Mononuclear cell (primary cell): ENCODE data around the gene ADGRG4. TPM values are rescaled to one million over a fixed set of nuclear protein-coding genes. Genes with fewer than 3 reads are reported as not detected.
"Not testable (repeated sequence)": the region's sequence is repeated elsewhere in the genome, so short reads cannot be mapped to it uniquely, and the experiment has no call there.

Experiments used
- H3K27me3 ChIP-seq: 2 replicates; pipeline ENCODE4 v1.6.0; 2011; ENCODE audit warnings: low read length, control low read depth; ENCODE audit not compliant: insufficient read depth
- H3K4me1 ChIP-seq: 2 replicates; pipeline ENCODE4 v1.5.1; 2011; ENCODE audit warnings: mild to moderate bottlenecking, low read length, control low read depth; ENCODE audit not compliant: insufficient read depth
- H3K4me3 ChIP-seq: 2 replicates; pipeline ENCODE4 v1.5.1; 2011; ENCODE audit warnings: mild to moderate bottlenecking, low read length, moderate library complexity
- H3K9me3 ChIP-seq: 2 replicates; pipeline ENCODE4 v1.5.1; 2011; ENCODE audit warnings: low read depth, mild to moderate bottlenecking, control low read depth, low read length
- total RNA-seq: library from RNA; depleted of rRNA; stranded (reverse); fragments of >200 nt; gene quantifications from one replicate; pipeline ENCODE4 v1.2.3, GENCODE V29; 2012

The ADGRG4 gene, protein sequence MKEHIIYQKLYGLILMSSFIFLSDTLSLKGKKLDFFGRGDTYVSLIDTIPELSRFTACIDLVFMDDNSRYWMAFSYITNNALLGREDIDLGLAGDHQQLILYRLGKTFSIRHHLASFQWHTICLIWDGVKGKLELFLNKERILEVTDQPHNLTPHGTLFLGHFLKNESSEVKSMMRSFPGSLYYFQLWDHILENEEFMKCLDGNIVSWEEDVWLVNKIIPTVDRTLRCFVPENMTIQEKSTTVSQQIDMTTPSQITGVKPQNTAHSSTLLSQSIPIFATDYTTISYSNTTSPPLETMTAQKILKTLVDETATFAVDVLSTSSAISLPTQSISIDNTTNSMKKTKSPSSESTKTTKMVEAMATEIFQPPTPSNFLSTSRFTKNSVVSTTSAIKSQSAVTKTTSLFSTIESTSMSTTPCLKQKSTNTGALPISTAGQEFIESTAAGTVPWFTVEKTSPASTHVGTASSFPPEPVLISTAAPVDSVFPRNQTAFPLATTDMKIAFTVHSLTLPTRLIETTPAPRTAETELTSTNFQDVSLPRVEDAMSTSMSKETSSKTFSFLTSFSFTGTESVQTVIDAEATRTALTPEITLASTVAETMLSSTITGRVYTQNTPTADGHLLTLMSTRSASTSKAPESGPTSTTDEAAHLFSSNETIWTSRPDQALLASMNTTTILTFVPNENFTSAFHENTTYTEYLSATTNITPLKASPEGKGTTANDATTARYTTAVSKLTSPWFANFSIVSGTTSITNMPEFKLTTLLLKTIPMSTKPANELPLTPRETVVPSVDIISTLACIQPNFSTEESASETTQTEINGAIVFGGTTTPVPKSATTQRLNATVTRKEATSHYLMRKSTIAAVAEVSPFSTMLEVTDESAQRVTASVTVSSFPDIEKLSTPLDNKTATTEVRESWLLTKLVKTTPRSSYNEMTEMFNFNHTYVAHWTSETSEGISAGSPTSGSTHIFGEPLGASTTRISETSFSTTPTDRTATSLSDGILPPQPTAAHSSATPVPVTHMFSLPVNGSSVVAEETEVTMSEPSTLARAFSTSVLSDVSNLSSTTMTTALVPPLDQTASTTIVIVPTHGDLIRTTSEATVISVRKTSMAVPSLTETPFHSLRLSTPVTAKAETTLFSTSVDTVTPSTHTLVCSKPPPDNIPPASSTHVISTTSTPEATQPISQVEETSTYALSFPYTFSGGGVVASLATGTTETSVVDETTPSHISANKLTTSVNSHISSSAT (N-terminal part only)
- not detected for total RNA-seq

DNA sequence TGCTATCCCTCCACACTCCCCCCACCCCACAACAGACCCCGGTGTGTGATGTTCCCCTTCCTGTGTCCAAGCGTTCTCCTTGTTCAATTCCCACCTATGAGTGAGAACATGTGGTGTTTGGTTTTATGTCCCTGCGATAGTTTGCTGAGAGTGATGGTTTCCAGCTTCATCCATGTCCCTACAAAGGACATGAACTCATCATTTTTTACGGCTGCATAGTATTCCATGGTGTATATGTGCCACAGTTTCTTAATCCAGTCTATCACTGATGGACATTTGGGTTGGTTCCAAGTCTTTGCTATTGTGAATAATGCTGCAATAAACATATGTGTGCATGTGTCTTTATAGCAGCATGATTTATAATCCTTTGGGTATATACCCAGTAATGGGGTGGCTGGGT, at the start of gene ADGRG4:
Gene ADGRG4 (plus strand): TSS at position 243 of the 400 bp plus-strand sequence. CDS start 7,815 bp downstream, outside the sequence.
- H3K27me3 ChIP-seq, H3K4me1 ChIP-seq, H3K4me3 ChIP-seq, H3K9me3 ChIP-seq: not testable (repeated sequence)

DNA sequence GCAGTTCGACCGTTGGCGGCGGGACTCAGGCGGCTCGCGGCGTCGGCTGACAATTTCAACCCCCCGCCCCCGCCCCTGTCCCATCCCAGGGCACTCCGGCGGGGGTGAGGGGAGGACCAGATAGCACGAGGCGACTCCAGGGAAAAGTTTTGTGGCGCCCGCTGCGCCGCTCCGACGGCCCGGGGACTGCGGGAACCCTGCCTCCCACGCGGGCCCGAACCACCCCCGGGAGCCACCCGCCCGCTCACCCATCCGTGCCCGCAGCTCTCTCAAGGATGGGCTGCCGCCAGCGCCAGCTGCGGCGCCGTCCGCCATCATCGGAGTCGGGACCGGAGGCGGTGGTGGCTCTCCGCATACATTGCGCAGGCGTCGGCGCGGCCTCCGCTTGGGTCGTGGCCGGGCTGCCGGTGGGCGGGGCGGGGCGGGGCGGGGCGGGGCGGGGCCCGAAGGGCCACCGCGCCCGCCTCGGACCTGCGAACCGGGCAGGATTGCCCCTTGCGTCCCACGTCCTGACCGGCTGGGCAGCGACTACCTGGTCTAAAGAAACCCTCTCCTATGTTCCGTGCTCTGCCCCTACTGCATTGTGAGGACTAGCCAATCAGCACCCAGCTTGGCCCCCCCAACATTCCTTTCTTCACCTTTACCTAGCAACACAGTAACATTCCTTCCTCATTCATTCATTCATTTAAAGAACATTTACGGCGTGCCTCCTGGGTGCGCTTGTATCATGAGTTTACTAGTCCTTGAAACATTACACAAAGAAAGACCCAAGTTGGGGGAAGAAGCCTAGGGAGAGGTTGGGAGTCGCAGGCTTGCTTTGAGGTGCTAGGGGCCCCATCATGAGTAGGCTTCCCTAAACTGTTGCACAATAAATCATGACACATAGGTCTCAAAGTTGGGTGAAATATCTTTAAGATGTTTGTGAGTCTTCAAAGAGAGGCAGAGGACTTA, 49.4 kb upstream of the ADGRG4 start, which contains the start of gene MAP7D3:
Gene MAP7D3 (minus strand): TSS at position 360 of the 951 bp plus-strand sequence. CDS start 42 bp downstream, at position 318.
- Histone ChIP-seq H3K4me3 (peak within 1 kb of the TSS; percentile 59), H3K4me1 (peaks cover 5% of the 10 kb centered on the region), H3K27me3 (no peaks in the 10 kb centered on the region), H3K9me3 (no peaks in the 10 kb centered on the region)

DNA sequence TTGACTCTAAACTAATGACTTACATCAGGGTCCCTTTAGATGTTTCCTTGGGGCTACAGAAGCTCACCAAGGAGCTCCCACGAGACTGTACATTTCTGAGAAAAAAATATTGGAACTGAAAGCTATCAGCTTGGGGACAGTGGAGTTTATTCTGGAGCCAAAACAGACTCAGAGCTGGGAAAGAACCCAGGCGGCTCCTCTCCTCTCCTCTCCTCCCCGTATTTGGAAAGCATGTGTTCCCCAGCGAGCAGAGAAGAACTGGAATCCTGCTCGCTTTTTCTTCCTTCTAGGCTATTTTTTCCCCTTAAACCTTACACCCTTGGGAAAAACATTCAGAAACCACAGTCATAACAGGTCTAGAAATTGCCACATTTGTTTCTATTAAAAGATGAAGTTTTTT, 45.2 kb upstream of the ADGRG4 start:
- no peaks in the 10 kb centered on the region for H3K9me3 ChIP-seq
- no peak overlapping the region for H3K4me3 ChIP-seq
- H3K4me1 ChIP-seq = no peaks in the 10 kb centered on the region
- no peaks in the 10 kb centered on the region for H3K27me3 ChIP-seq

DNA sequence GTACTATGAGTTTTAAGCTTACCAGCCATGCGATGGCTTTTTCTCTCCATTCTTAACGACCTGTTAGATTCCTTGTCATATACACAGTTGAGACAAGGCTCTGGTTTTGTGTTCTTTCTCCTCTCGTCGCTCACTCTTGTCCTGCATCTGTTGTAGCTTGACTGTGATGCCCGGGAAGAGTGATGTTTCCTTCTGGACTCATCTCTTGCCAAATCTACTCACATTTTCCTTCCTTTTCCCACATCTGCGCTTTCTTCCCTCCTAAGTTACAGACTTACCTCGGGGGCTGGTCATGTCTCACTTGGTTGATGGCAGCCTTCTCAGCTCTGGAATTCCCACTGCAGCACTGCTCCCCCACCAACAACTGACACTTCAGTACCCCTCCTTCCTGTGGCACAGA, 44.7 kb upstream of the ADGRG4 start:
- Histone ChIP-seq H3K9me3 (no peaks in the 10 kb centered on the region), H3K4me3 (no peak overlapping the region), H3K27me3 (no peaks in the 10 kb centered on the region), H3K4me1 (no peaks in the 10 kb centered on the region)

DNA sequence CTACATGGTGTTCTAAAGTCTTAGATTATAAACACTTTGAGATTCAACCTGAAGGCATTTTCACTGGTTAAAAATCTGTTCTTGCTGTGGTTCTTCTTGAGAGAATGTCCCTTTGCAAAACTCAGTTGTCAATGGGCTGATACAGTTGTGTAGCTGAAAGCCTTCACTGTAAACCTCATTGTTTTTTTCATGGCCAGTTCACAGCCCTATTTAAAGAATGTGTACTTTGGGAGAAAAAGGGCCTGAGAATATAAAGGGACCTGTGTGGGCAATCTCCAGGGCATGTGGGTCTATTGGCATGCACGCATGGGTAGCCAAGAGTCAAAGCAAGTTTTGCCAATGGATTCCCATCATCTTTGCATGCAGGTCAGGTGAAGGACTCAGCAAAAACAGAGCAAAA, 41.8 kb upstream of the ADGRG4 start:
- no peaks in the 10 kb centered on the region for H3K4me1 ChIP-seq
- H3K9me3 ChIP-seq = no peaks in the 10 kb centered on the region
- no peak overlapping the region for H3K4me3 ChIP-seq
- no peaks in the 10 kb centered on the region for H3K27me3 ChIP-seq

DNA sequence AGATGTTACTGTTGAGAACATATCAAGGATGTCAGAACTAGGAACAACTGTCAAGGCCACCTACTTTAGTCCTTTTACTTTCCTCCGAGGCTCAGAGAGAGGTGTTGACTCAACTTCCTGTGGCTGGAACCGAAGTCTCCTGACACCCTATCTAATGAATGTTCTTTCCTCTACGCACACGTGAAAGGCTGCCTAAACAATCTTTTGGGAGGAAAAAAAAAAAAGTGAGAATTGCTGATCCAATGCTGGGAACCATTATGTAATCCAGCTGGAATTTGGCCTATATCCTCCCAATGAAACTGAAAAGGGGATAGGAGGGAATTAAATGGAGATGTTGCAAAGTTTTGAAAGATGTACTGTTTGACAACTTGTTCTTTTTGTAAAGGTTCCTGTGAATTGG, 41.2 kb upstream of the ADGRG4 start:
- H3K9me3 ChIP-seq = no peaks in the 10 kb centered on the region
- no peak overlapping the region for H3K4me3 ChIP-seq
- H3K4me1 ChIP-seq = no peaks in the 10 kb centered on the region
- no peaks in the 10 kb centered on the region for H3K27me3 ChIP-seq

DNA sequence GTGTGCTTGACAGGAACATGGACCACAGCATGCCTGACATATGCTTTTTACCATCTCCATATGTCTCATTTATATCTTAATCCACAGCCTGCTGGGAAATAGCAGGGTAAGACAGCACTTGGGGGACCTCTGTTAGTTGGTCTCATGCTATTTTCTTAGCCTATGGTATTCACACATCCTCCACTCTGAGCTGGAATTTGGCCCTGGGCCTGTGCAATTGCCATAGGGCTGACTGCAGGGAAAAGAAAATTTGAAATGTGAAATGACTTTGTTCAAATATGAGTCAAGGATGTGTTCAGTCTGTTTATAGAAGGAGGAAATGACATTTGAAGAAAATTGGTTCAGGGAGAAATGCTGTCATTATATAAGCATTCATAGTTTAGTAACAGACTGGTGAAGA, 40.0 kb upstream of the ADGRG4 start:
- H3K4me3 ChIP-seq = no peak overlapping the region
- H3K9me3 ChIP-seq = no peaks in the 10 kb centered on the region
- no peaks in the 10 kb centered on the region for H3K4me1 ChIP-seq
- H3K27me3 ChIP-seq = no peaks in the 10 kb centered on the region

DNA sequence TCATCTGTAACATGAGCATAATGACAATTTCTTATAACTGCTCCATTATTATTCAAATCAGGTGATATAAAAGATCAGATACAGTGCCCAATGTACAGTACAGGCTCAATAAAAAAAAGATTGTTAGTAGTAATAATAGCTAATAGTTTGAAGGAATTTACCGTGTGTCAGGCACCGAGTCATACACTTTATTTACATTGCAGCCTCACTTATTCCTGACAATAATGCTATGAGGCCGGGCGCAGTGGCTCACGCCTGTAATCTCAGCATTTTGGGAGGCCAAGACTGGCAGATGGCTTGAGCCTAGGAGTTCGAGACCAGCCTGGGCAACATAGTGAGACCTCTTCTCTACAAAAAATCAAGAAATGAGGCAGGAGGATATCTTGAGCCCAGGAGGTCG, 39.4 kb upstream of the ADGRG4 start:
- Histone ChIP-seq H3K4me3 (no peak overlapping the region), H3K27me3 (no peaks in the 10 kb centered on the region), H3K4me1 (no peaks in the 10 kb centered on the region), H3K9me3 (no peaks in the 10 kb centered on the region)

DNA sequence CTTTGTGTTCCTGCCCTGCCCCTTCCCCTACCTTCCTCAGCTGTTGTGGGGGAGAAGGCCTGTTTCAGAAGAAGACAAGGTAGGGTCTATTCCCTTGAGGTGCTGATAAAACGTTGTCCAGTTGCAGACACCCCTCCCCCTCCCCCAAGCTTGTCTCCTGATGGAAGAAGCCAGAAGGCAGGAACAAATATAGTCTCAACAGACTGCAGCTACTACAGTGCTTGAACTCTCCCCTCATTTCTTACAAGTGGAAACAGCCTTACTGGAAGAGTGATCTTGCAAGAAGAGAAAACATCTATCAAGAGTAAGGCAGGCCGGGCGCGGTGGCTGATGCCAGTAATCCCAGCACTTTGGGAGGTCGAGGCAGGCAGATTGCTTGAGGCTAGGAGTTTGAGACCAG, 38.5 kb upstream of the ADGRG4 start:
- H3K9me3 ChIP-seq = no peaks in the 10 kb centered on the region
- H3K27me3 ChIP-seq = no peaks in the 10 kb centered on the region
- no peaks in the 10 kb centered on the region for H3K4me1 ChIP-seq
- no peak overlapping the region for H3K4me3 ChIP-seq

DNA sequence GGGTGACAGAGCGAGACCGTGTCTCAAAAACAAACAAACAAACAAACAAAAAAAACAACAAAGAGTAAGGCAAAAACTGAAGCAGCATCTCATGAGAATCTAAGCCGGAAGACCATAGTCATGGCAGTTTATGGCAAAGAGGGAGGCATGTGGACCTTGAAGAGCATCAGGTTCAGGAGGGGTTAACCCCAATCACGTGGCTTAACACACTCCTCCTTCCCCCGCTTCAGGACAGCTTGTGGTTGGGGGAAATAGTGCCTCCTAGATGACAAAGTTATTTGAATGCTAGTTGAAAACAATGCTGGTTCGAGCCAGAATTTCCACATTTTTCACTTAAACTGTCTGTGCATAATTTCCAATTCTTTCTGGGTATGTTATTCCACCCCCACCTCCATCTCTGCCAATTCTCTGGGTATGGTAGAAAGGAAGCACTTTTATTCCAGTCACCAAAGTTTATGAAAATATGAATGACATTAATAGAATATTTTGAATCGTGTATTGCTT, 37.9 kb upstream of the ADGRG4 start:
- no peaks in the 10 kb centered on the region for H3K4me1 ChIP-seq

DNA sequence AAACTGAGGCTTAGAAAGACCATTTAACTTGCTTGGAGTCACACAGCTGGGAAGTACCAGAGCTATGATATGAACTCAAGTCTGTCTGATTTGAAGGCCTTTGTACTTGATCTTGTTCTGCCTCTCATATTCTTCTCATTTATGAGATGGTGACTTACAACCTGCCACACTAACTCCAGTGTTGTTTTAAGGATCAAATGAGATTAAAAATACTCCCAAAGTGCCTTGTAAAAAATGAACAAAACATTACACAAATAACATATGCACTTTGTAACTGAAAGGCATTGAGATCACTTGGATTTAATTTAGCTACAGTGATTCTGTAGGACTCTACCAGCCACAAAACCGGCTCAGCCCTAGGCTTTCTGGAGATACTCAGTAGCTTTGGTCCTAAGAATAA, 33.9 kb upstream of the ADGRG4 start:
- H3K27me3 ChIP-seq = no peaks in the 10 kb centered on the region
- no peaks in the 10 kb centered on the region for H3K9me3 ChIP-seq
- no peak overlapping the region for H3K4me3 ChIP-seq
- H3K4me1 ChIP-seq = no peaks in the 10 kb centered on the region

More for the DNA sequence above, 37.9 kb upstream of the ADGRG4 start:
- H3K9me3 ChIP-seq = no peaks in the 10 kb centered on the region
- H3K4me3 ChIP-seq = no peak overlapping the region
- no peaks in the 10 kb centered on the region for H3K27me3 ChIP-seq

DNA sequence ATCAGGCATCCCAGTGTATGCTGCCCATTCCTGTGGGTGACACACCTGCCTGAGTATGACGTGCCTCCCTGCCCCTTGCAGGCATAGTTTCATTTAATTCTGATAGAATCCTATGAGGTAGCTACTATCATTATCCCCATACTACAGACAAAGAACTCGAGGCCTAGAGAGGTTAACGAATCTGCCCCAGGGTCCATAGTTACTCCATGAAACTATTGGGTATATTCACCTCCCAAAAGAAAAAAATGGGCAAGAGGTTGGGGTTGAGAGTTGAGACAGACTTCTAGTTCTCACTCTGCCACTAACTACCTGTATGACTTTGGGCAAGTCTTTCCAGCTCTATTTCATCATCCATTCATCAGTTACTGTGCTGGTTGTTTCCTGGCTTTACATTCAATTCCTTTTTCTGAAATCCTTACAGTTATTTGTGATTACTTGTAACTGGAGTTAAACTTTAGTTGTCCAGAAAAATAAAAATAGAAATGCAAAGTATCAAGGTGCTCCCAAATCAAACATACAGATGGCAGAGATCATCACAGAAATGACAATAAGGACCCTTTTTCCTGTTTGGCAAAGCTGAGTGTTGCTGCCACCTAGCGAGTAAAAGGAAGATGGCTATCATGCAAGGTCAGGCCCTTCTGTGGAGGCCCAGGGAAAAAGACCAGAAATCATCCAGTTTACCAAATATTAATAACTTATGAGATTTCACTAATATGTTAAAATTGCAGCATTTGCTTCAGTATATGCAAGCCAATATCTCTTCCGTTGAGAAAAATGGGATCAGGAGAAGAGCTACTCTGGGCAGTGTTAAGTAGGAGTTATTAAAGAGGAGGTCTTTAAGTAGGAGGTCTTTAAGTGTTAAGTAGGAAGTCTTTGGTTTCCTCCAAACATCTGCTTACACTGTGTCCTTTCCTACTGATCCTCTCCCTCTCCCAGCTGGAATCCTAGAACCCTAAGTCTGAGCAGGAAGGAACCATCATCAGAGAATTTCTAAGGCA, 32.4 kb upstream of the ADGRG4 start:
- Histone ChIP-seq H3K9me3 (no peaks in the 10 kb centered on the region), H3K4me1 (no peaks in the 10 kb centered on the region), H3K4me3 (no peak overlapping the region), H3K27me3 (no peaks in the 10 kb centered on the region)

DNA sequence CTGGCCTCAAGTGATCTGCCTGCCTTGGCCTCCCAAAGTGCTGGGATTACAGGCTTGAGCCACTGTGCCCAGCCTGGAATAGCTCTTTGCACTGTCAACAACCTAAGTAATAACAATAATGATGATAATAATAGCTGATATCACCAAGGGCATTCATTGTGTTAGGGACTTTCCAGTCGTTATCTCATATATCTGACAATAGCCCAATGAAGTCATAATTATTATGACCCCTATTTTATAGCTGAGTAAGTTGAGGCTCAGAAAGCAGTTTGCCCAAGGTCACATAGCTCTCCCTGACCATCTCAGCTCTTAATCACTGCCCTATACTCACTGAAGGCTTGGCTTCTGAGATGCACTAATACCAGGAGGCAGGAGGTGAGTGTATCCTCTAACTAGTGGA, 30.8 kb upstream of the ADGRG4 start:
- no peaks in the 10 kb centered on the region for H3K4me1 ChIP-seq
- H3K27me3 ChIP-seq = no peaks in the 10 kb centered on the region
- H3K4me3 ChIP-seq = no peak overlapping the region
- no peaks in the 10 kb centered on the region for H3K9me3 ChIP-seq
